ENCODE data around the gene DMRTC2. TPM values are rescaled to one million over a fixed set of nuclear protein-coding genes. Genes with fewer than 3 reads are reported as not detected.

The DMRTC2 gene
- total RNA-seq, 4 donors from 2014 or later: not detected

- no peak for TF ChIP-seq CTCF (IDR thresholded peaks at IDR 0.05)
- no peak for TF ChIP-seq POLR2A (IDR thresholded peaks at IDR 0.05)
- whole genome bisulfite sequencing, 2 donors: 79 to 85% methylated on average over 33 to 34 of the region's 34 CpGs
- intact Hi-C loops (cut with DNase I; ENCODE audit: low total_unique reads): no loop called here
- DNase-seq (ENCODE audit: low spot score in 2 of 2): no peak
- no peak overlapping the region for H3K4me3 ChIP-seq (ENCODE audit: low read depth, poor library complexity, severe bottlenecking)
Measured at GRCh38 chr19:41892173-41892902, 47.5 kb downstream of the DMRTC2 start.

- intact Hi-C loops (cut with DNase I; ENCODE audit: low total_unique reads): no loop called here
- WGBS, 2 donors: 82 to 90% methylated on average over 6 of the region's 6 CpGs
- no peak overlapping the region for H3K4me3 ChIP-seq (ENCODE audit: low read depth, poor library complexity, severe bottlenecking)
- no peak for DNase-seq (ENCODE audit: low spot score in 2 of 2)
- TF ChIP-seq POLR2A (IDR thresholded peaks at IDR 0.05) (no peak), CTCF (IDR thresholded peaks at IDR 0.05) (no peak)
Measured at GRCh38 chr19:41893899-41894298, 49.1 kb downstream of the DMRTC2 start.

- DNase-seq (ENCODE audit: low spot score in 2 of 2): no peak
- 76 to 79% methylated on average over 14 of the region's 14 CpGs for WGBS, 2 donors
- intact Hi-C loops (cut with DNase I; ENCODE audit: low total_unique reads): no loop called here
Measured at GRCh38 chr19:41894350-41894749, 49.5 kb downstream of the DMRTC2 start.

GRCh38 chr19:41895745-41896580 lies 51.1 kb downstream of the DMRTC2 start:
- intact Hi-C loops (cut with DNase I; ENCODE audit: low total_unique reads): no loop called here
- TF ChIP-seq POLR2A (IDR thresholded peaks at IDR 0.05): no peak
- no peak for TF ChIP-seq CTCF (IDR thresholded peaks at IDR 0.05)
- no peak overlapping the region for H3K4me3 ChIP-seq (ENCODE audit: low read depth, poor library complexity, severe bottlenecking)
- WGBS, 2 donors: 85 to 89% methylated on average over 16 to 19 of the region's 19 CpGs
- DNase-seq (ENCODE audit: low spot score in 2 of 2): no peak

More at GRCh38 chr19:41894350-41894749, 49.5 kb downstream of the DMRTC2 start:
- TF ChIP-seq CTCF (IDR thresholded peaks at IDR 0.05): no peak
- no peak for TF ChIP-seq POLR2A (IDR thresholded peaks at IDR 0.05)
- H3K4me3 ChIP-seq (ENCODE audit: low read depth, poor library complexity, severe bottlenecking): no peak overlapping the region

GRCh38 chr19:41896581-41896942 lies 51.7 kb downstream of the DMRTC2 start:
- intact Hi-C loops (cut with DNase I; ENCODE audit: low total_unique reads): no loop called here
- TF ChIP-seq POLR2A (IDR thresholded peaks at IDR 0.05): no peak
- TF ChIP-seq CTCF (IDR thresholded peaks at IDR 0.05): no peak
- no peak overlapping the region for H3K4me3 ChIP-seq (ENCODE audit: low read depth, poor library complexity, severe bottlenecking)
- 86 to 88% methylated on average over 1 of the region's 1 CpG for WGBS, 2 donors
- DNase-seq (ENCODE audit: low spot score in 2 of 2): no peak
